UCSD-AML1 (cell line): ENCODE results near the gene OXER1.
A peak's percentile ranks its signal among the peaks of the same experiment; 100 is the strongest.

ENCODE experiments used
- DNase-seq: peaks from one replicate; lab custom pipeline; 2025; ENCODE audit not compliant: unreplicated experiment; lab: John Stamatoyannopoulos, UW

OXER1 gene

DNA sequence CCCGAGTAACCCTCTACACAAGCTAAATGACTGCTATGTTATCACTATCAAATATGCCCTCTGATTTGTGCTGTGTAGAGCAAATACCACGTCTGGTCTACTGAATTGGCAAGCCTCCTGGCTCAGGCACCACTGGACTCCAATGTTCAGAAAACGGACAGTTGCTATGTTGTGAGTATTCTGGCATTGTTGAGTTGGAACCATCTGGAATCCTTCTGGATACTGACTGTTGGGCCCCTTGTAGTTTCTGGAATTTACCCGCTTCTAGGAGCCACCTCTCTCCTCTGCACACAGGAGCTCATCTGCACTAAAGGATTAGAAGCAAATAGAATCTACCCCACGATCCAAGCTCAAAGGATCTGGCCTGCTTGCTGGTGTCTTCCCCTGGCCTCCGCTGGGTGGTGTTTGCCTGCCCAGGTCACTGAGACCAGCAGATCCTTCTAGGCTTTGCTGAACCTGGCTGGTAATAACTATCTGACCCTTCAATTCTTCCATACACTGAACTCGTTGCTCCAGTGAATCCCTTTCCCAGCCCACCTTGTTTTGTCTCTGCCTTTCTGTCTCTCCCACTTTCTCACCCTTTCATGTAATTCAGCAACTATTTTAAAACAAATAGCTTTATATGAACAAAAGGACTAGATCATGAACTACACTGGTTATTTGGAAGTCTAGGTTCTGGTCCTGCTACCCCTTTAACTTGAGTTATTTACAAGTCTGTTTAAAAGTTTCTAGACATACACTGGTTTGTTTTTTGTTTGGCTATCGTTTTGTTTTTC is 30.5 kb upstream of the OXER1 start:
- DNase-seq, result no peak

DNA sequence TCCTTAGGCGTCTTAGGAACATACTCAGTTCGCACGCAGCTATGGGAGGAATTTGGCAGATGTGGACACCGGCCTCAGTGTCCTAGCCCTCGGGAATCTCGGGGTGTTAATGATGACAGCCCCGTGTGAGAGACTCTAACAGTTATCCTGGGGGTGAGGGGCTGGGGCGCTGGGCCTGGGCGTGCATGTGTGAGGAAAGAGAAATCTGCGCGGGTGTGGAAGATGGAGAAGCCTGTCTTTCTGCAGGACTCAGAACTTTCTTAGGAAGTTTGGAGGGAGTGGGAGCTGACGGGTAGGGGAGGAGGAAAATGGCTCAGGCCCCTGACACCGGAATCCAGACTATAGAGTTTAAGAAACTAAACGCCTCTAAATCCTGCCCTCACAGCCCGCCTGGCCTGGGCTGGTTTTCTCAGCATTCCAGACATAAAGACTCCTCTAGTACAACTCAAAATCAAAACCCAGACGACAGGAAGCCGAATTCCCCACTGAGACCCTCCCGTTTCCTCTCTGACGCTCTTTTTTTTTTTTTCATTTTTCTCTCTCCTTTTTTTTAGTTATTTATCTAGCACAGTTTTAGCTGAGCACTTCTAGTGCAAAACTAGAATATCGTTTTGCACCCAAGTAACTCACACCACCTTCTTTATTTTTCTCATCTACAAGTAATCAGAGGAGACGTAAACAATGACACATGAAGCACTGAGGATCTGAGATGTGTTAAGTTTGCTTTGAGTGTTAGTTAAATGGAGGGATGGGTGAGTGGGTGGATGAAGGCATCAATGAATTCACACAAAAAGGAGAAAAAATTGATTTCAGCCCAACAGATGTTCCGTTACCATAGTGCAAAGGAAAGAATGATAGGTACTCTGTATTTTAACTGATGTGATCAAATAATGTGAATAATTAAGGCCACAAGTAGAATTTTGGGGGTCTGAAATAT is 29.7 kb upstream of the OXER1 start:
- DNase-seq, result no peak

DNA sequence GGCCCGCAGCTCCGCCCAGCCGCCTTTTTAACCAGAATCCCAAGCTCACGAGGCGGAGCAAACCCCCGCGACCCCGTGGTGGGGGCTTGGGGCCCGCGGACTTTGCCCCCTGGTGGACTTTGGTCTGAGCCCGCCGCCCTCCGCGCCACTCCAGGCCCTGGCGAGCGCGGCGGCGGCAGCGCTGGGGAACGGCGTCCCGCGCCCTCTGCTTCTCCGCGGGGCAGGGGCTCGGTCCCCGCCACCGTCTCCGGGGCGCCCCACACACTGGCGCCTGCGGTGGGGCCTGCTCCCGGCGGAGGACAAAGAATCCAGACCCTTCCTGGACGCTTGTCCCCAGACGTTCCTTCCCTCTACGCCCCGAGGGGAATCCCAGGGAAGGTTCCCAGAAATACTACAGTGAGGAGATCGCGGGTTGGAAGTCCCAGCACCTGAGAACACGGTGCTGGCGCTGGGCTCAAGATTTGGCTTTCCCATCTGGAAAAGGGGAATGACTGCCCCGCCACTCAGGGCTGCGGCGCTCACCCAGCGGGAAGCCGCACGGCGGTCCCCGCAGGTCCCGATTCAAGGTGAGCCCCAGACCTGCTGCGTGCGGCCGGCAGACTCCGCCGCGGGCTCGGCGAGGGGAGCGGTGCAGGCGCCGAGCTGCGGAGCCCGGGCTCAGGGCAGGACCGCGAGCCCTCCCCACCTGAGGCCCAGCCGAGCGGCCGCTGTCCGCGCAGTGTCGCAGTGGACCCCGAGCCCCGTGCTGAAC is 28.8 kb upstream of the OXER1 start, which contains the start of gene HAAO:
Gene HAAO, minus strand, starts transcription at position 1 of the 751 bp plus-strand sequence. CDS start 47 bp downstream, outside the sequence.
- no peak for DNase-seq

DNA sequence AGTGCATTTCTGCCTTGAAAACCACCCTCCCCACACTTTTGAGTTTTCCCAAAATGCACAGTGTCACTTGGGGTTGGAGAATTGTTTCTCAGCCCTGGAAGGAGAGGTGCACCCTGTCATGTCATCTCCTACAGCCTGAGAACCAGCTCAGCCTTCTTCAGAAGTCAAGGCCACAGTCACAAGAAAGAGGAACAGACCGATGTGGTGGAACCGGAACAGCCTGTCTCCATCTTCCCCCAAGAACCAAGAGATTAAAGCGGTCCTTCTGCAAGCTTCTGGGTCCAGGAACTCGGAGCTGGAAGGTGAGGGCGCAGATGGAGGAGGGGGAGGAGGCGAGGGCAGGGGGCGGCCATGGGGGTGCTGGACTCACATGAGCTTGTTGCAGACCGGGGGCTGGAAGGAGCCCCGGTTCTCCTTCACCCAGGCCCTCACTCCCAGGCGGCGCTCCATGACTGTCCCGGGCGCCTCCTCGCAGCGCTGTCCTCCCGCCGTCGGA is 28.2 kb upstream of the OXER1 start:
- DNase-seq, result peak; percentile 65

DNA sequence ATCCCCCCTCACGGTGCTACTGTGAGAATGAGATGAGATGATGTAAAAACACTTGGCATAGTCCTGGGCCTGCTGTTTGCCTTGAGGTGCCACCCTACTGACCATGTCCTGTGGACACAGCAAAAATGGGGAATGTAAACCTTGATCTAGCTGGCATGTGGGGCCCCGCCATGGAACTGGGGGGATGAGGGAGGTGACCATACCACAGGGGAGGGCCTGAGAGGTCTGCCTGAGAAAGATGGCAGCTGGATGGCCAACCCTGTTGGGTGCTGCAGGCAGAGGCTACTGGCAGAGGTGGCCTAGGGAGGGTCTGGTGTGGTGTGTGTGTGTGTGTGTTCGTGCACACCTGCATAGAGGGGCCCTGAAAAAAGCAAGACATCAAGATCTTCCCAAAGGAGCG is 27.7 kb upstream of the OXER1 start:
- DNase-seq, result no peak

DNA sequence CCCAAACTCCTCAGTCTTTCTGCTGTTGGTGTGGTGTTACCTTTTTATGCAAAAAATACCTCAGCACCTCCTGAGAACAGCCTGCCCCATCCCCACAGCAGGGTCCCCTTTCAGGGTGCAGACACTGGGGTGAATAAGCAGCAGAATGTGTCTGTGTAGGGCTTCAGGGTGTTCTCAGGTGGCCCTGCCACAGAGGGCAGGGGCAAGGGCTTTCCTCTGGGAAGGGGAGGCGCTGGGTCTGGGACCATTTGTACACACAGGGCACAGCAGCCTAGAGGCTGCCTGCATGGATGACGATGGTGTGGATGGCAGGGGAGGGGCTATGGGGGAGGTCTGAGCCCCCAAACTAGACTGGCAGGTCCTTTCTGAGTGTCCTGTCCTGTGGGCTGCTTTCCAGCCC is 25.8 kb upstream of the OXER1 start:
- DNase-seq, result no peak

DNA sequence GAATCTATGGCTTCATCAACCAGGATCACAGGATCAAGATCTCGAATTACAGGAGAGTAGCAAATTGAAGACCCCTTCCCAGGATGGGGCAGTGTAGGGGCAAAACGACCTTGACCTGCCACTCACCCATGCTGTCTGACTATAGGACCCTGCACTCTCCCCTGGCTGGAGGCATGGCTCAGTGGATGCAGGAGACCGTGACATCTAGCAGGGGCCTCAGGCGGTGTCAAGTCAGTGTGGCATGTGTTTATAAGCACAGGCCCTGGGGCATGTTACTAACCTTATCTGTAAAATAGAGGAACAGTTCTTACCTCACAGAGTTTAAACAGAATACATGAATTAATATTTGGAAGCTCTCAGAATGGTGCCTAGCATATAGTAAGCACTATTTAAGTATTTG is 24.9 kb upstream of the OXER1 start:
- DNase-seq, result no peak

DNA sequence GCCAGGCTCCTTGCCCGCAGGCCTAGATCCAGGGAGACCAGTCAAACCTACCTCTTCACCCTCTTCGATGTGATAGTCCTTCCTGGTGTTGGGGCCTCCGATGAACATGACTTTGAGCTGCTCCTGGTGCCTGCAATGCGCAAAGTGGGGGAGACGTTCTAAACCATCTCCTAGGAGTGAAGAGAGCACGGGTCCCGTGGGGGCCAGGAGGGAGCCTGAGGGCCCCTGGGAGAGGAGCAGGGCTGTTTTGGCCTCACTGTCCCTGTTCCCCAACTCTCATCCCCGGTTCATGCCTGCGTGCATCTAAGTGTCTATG is 24.5 kb upstream of the OXER1 start:
- no peak for DNase-seq

DNA sequence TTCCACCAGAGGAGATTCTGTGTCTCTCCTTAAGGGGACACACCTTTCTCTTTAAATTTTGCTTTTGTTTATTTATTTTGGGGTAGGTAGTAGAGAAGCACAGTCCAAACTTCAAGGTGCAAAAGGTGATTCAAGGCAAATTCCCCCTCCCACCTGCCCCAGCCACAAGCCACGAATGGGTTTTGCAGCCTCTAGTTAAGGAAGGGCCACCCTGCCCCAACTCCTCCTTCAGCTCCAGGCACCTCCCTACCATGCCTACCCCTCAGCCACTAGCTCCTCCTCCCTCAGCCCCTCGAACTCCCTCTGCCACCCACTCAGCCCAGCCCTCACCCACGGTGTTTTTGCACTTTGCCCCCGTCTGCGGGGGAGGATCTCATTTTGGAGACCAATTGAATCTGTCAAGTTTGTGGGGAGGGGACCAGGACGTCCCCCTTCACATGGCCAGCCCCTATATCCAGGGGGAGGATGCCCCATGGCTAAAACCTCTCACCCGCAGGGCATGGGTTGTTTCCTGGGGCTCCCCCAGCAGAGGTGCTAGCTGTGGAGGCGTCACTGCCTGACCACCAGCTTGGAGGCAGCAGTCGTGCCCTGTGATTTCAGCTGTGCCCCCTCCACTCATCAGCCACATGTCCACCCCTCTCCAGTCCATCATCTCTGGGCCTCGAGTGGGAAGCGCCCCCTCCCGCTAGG is 24.0 kb upstream of the OXER1 start:
- DNase-seq, result no peak

DNA sequence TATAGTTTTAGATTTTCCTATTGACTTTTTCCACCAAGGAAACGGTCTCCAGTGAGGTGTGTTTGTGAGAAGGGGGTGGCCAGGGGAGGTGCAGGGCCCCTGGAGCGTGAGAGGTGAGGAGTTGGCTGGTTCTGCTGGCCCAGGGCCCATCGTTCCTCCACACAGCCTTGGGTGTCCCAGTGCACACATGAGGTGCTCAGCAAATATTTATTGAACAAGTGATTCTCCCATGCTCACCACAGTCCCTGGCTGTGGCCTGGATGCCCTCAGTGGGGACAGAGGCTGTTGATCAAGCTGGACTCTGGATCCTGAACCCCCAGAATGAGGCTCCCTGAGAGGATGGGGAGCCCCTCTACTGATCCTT is 23.5 kb upstream of the OXER1 start:
- no peak for DNase-seq

DNA sequence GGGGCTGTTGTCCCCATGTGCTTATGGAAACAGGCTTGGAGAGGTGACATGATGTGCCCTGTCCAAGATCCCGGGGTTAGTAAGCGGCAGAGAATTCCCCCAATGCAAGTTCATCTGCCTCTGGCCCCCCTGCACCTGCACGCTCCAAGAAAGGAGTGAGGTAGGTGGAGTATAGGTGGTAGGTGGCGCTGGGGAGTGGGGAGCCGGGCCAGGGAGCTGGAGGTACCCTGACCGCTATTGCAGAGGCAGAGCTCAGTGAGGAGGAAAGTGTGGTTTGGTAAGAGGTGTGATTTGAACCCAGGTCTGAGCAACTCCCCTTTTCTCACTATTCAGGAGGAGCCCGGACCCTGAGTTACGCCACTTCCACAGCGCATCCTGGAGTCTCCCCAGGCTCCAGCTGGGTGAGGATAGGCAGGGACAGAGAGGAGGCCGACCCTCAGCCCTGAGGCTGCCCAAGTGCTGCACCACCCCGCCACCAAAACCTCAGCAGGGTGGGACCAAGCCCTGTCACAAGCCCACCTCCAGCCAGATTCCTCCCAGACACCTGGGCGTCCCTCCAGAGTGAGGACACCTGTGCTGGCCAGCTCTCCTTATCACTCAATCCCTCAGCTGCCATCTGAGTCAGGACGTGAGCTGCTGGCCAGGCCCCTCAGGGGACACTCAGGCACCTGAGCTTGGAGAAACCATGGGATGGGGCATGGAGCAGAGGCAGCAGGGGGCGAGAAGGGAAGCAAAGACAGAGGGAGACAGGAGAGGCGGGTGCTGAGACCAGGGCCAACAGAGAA is 22.8 kb upstream of the OXER1 start:
- no peak for DNase-seq

DNA sequence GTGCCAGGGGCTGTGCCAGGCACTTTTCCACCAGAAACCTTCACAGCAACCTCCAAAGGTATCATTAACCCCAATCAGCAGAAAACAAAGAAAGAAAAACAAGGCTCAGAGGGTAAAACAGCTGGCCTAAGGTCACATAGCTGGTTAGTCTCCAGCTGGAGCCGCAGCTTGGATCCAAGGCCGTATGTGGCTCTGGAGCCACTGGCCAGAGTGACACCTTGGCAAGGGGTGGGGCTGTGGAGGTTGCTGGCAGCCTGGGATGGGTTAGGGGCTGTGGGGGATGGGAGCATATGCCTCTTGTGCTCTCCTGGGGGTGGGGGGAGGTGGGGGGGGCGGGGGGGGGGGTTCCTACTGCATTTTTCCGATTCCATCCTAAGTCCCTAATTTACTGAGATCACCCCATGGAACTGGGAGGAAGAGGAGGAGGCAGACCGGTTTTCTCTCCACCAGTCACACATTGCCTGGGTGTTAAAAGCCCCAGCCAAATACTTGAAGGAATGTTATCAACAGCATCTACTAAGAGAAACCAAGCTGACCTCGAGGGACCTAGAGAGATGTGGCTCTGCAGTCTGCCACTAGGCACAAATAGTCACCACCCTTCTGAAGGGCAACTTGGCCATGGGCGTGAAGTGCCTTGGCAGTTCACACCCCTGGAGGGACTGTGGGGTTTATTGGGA is 20.4 kb upstream of the OXER1 start:
- DNase-seq, result no peak

DNA sequence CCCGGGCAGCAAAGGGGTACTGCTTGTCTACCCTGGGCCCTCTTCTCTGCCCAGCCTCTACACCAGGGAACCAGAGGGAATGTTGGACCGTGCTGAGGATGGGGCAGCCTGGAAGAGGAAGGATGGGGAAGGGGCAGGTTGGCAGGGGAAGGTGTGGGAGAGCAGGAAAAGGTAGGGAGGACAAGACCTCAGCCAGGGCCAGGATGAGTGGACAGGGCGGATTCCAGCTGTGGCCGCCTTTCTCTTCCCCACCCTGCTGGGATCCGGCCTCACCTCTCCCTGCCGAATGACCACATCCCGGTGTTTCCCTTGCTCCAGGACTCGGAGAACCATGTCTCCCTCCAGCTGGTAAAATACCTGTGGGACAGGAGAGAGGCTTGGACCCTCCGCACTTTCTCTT is 19.6 kb upstream of the OXER1 start:
- no peak for DNase-seq

DNA sequence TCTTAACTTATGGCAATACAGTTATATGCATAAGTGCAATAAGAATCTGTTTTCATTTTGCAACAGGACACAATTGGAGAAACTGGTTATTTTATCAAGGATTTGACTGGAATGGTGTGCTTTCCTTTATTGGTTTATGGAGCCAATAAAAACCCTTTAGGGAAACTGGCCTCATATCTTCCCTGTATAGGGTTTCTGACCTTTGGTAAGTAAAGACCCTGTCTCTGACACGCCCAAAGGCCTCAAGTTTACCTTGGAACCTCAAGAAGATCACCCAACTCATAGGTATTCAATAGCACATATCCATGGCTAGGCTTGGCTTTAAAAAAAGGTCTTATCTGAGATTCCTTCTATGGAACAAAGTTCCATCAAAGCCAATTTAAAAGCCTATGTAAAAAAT is 17.2 kb upstream of the OXER1 start:
- DNase-seq, result no peak

DNA sequence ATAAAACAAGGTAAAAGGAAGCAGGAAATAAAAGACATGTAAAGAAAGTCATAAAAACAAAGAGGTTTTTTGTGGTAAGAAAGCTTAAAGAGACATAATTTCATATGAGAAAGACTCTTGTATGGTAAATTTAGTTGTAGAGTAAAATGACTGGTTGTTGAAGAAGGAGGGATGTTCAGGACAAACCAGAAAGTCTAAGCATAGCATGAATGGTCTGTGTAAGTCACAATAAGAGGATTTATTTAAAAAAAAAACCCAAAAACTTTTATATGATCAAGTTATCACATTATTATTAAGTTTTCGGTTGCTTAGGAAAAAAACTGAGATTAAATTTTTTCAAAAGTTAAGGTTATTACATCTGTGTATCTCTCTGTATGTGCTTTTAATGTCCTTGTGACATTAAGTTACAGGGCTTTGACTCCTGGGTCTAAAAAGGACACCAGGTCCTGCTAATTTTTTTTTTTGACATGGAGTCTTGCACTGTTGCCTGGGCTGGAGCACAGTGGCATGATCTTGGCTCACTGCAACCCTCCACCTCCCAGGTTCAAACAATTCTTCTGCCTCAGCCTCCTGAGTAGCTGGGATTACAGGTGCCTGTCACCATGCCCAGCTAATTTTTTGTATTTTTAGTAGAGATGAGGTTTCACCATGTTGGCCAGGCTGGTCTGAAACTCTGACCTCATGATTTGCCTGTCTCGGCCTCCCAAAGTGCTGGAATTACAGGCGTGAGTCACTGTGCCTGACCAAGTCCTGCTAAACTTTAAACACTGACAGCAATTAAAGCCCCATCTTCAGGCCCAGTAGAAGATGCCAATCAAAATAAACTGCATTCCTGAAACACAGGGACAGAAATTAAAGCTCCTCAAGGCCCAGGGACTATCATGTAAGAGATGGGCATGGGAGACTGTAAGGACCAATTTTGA is 14.2 kb upstream of the OXER1 start:
- DNase-seq, result no peak

DNA sequence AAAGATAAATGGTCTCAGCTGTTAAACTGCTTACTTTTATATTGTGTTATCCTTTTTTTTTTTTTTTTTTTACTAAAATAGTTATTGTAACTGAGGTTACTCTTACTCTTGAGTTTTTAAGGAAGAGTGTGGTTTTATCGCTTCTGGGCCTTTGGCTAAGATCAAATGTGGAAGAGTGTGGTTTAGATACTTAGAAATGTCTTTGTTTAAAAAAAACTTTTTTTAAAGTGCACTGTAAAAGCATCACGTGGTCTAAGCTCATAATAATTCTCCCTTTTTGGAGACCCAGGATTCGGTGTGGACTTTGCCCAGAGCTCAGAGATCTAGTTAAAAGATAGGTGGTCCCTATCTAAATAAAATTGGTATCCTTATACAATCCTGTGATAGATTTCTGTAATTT is 11.9 kb upstream of the OXER1 start:
- no peak for DNase-seq

DNA sequence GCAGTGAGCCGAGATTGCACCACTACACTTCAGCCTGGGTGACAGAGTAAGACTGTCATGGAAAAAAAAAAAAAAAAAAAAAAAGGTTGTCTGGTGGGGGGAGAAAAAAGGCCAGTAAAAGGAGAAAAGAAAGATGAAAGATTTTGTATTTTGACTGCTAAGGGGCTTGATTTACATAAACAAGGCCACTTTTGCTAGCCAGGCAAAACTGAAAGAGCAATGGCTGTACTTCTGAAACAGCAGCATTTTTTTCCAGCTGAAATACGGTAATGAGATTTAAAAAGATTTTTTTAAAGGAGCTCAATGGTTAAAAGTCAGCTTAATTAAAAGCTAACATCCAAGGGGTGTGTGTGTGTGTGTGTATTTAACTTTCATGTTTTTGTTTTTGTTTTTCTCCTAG is 11.3 kb upstream of the OXER1 start:
- DNase-seq, result no peak

DNA sequence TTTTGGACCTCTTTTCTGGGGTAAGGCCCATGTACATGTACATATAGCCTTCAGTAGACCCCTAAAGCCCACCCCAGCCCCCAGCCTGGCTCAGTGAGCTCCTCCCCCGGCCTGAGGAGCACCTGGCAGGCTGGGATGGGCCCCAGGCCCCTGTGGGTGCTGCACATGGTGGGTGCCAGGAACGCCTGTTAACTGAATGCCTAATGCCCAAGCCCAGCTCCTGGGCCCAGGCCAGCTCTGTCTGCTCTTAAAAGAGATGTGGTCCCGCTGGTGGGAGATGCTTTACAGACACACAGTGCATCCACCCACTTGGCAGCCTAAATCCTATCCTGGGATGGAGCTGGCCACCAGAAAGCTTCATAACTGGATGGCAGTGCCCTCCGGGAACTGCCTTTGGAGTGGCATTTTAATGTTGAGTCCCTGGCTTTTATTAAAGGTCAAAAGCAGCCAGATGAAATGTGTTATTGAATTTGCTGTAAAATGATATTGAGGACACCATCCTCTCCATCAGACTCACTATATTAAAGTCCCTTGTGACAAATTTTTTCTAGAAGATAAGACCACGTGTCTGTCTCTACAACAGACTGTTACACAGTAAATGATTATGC is 7.7 kb upstream of the OXER1 start:
- no peak for DNase-seq
